NCI-H1694 treated with DMSO at 0.1 percent for 48 hours (cell line): ENCODE measurements around the gene RASGEF1C.

Experiments used
- DNase-seq: peaks from one replicate; lab custom pipeline; 2025; lab: John Stamatoyannopoulos, UW

Gene RASGEF1C

GRCh38 chr5:180159756-180160155 lies 49.3 kb downstream of the RASGEF1C start:
- no peak for DNase-seq

GRCh38 chr5:180157866-180158265 lies 51.1 kb downstream of the RASGEF1C start:
- DNase-seq, result no peak

GRCh38 chr5:180156141-180156540 lies 52.9 kb downstream of the RASGEF1C start:
- DNase-seq, result no peak

DNA sequence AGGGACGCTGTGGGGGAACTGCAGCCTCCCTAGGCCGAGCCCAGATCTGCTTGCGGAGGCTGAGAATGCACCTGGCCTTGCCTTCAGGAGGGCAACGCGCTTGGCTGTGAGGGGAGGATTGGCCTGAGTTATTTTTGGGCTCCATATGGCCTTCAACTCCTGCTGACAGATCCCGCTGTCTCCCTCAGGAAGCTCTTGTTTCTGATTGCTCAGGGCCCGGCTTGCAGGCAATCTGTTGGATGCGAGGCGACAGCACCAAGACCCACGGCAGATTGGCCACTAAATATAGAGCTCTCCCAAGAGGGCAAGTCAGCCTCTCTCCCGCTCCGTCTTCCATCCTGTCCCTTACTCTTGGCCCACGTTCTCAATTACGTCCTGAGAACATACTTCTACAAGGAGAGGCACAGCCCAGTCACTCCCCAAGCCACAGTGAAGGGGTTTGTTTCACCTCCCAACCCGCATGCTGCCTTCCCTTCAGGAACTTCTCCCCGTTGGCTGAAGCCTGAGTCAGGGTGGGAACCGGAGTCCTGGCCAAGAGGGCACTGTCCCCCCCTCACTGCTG lies 53.6 kb downstream of the RASGEF1C start:
- peak; percentile 53 for DNase-seq

- DNase-seq, result no peak
Measured at GRCh38 chr5:180154821-180155364, 54.1 kb downstream of the RASGEF1C start.

DNA sequence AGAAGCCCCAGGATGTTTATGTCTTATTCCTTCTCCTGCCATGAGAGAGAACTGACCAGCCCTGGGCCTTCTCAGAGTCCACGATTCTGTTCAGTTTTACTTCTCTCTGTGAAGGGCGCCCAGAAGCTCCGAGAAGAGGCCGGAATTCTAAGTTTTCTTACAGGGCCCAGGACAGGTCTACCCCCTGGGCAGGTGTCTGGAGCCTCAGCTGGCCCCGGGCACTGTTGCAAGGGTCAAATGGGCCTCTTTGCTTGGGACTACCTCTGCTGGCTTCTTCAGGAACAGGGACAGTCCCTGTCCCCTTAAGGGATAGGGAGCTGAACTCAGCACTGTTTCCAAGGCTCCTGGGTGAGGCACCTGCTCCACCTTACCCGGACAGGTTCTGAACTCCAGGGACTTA lies 55.0 kb downstream of the RASGEF1C start:
- no peak for DNase-seq

DNA sequence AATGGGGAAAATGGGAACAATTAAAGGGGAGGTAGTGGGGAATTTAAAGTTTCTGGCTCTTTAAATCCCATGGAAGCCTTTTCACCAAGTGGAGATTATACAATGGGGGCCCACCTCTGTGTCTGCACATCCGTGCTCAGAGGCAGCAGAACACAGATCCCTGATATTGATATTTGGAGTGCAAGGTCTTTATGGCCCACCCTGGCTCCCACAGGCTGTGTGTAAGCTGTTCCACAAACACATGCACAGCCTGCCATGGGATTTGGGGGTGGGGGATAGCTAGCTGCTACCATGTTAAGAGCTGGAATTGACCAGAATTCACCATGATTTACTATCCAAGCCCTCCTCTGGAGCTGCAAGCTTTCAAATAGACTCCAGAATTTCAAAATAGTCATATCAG lies 55.9 kb downstream of the RASGEF1C start:
- no peak for DNase-seq

DNA sequence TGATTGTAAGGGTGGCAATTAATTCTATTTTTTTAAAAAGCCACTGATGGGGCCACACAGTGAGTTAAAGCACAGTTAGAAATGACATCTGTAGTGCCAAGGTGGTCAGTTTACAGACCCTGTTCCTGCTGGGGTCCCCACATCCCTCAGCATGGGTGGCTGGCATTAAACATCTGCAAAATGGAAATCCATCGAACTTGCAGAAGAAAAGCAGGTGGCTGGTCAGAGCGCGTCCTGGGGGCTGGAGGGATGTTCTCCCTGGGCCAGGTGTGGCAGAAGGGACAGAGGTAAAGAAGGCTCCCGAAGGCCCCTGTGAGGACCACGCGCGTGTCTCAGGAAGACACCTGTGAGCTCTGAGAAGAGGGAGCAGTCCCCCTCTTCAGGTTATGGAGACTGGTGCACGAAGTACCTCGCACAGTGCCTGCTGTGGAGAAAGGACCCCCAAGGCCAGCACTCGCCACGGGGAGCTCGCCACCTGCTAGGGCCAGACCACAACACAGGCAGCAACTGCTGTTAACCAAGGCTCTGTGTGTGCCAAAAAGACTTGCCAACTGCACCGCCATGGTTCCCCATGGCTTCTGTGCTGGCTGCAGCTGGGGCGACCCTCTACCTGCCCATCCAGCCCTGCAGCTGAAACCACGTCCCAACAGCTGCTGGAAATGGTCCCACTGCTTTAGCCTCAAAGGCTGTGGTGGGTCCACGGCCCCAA lies 65.2 kb downstream of the RASGEF1C start:
- DNase-seq, result no peak

DNA sequence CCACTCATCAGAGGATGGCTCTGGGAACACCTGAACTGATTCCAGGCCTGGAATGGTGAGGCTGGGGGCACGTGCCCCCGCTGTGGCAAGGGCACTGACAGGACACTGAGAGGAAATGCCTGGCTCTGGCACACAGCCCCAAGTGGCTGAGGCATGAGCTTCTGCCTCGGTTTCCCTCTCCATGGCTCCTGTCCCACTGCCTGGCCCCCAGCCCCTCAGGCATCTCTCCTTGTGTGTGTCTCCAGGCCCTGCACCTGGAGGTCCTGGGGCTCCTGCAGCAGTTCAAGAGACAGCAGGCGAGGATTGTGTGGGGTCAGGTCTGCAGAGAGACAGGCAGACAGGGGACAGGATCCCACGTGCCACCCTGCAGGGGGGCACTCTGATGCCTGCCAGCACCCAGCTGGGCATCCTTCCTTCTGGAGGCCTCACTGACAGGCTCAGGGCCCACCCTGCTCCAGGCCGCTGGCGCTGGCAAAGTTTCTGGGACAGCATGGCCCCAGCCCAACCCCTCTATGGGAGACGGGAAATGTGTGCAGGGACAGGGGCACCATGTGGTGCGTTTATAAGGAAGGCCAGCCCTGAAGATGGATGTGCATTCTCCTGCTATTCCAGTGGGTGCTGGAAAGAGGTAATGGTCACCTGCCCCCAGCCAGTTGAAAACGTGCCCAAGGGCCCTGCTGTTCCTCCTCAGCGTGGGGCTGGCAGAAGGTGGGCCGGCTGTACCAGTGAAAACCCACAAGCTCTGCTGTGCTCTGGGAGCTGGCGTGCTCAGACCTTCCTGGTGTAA lies 66.0 kb downstream of the RASGEF1C start:
- DNase-seq, result no peak

GRCh38 chr5:180142021-180142765 lies 66.8 kb downstream of the RASGEF1C start:
- peak; percentile 14 for DNase-seq

GRCh38 chr5:180141068-180141660 lies 67.8 kb downstream of the RASGEF1C start:
- no peak for DNase-seq

GRCh38 chr5:180140571-180140970 lies 68.4 kb downstream of the RASGEF1C start:
- no peak for DNase-seq

DNA sequence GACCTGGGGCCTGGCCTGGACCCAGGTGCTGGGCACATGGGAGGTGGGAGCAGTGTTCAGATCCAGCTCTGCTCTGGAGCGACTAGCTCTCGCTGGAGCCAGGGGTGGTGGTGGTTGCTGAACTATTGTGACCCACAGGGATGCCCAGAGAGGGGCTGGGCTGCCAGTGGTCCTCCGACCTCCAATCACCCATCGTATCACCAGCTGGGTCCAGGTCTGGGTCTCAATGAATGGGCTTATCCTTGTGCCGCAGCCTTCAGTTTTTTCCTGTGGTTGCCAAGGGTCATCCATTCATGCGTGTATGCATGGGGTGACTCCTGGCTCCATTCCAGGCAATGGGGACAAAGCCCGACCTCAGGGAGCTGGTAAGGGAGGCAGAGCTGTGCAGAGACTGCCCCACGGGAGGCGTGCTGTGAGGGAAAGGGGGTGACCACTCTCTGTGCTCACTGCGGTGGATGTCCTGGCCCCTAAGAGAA lies 68.9 kb downstream of the RASGEF1C start:
- DNase-seq, result no peak

- DNase-seq, result no peak
Measured at GRCh38 chr5:180139731-180140055, 69.3 kb downstream of the RASGEF1C start.

GRCh38 chr5:180138976-180139730 lies 69.9 kb downstream of the RASGEF1C start:
- no peak for DNase-seq

DNA sequence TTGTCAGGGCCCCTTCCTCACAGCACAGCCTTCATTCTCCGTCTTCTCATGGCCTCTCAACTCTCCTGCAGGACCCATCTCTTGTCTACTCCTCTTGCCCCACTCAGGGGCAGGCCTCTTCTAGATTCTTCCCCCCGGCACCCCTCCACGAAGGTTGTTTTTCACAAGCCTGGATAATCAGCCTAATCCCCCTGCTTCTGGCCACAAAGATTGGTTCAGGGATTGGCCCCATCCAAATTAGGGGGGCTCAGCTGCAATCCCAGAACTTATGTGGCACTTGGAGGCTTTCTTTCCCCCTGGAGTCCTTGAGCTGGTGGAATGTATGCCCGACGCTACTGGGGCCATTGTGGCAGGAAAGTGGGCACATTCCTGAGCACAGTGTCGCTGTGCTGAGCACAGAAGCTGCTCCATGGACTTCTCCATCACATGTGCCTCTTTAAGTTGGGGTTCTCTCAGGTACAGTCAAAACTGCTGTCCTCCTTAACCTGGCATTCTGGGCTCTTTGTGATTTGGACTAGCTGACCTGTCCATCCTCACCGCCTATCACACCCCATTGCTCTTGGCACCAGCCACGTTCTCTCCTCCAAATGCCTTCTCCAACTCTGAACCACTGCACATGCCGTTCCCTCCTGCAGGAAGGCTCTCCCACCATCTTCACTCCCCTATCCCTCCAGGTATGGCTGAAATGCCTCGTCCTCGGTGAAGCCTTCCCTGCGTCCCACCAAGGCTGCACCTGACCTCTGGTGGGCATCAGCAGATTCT lies 70.6 kb downstream of the RASGEF1C start:
- DNase-seq, result no peak

DNA sequence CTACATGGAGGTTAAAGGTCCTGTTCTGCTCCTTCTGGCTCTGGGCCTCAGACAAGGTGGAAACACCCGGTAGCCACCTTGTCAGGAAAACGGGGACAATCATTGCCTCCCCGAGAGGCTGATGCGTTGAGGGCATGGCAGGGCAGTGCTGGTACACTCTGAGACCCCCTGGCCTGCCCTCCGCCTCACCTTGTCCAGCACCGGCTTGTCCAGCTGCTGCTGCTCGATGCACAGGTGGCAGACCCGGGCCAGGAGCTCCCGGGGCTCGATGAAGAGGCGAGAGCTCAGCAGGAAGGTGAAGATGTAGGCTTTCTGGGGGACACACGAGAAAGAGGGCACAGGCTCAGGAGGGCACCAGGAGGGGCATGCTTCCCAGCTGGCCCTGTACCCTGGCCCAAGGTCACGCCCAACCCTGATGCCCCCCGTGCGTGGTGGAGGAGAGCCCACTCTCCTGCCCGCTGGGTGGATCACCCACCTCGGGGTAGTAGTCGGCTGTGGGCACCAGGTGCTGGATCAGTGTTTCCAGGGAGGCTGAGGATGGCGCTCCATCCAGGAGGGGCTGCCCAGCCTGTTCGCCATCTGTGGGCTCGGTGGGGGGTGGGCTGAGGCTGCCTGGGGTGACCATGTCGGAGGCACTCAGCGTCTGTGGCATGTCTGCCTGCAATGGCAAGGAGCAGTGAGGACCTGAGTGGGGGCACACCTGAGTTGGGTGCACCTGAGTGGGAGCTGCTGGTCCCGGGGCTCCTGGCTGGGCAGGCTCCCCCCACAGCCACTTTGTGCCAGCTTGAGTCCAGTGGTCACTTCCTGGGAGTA lies 71.4 kb downstream of the RASGEF1C start:
- no peak for DNase-seq

DNA sequence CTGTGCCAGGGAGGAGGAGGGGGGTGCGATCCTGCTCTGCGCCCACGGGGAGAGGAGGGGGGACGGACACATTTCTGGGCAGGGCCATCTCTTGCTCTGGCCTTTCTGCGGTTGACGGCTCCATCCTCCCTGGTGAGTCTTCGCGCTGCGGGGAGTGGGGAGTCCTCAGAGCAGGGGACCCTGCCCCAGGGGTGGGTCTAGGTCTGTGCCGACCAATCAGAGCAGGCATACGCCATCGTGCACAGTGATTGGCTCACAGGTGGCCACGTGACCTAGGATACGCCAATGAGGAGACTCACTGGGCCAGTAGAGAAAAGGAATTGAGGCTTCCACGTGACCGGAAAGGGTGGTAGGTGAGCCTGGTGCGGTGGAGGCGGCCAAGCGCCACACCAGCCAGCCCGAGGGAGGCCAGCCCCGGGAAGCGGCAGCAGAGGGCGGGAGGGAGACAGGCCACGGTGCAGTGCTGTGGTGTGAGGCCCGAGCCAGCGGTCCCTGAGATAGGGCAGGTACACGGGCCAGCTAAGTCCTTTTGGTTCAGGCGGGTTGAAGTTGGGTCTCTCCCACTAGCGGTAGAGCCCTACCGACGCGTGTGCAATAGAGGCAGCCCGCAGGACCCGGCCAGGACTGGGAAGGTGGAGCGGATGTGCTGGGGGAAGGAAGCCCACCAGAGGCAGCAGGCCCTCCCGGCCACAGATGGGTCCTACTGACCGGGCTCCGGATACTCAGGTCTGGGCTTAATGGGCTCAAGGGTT lies 72.2 kb downstream of the RASGEF1C start:
- no peak for DNase-seq
